ENCODE measurements around the gene TMC1.

TMC1 gene

GRCh38 chr9:72863456-72864094 lies 342.2 kb downstream of the TMC1 start:
- Histone ChIP-seq H3K4me3 (no peak overlapping the region), H3K27ac (no peak overlapping the region)
- TF ChIP-seq, protein P1, sequence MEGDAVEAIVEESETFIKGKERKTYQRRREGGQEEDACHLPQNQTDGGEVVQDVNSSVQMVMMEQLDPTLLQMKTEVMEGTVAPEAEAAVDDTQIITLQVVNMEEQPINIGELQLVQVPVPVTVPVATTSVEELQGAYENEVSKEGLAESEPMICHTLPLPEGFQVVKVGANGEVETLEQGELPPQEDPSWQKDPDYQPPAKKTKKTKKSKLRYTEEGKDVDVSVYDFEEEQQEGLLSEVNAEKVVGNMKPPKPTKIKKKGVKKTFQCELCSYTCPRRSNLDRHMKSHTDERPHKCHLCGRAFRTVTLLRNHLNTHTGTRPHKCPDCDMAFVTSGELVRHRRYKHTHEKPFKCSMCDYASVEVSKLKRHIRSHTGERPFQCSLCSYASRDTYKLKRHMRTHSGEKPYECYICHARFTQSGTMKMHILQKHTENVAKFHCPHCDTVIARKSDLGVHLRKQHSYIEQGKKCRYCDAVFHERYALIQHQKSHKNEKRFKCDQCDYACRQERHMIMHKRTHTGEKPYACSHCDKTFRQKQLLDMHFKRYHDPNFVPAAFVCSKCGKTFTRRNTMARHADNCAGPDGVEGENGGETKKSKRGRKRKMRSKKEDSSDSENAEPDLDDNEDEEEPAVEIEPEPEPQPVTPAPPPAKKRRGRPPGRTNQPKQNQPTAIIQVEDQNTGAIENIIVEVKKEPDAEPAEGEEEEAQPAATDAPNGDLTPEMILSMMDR (IDR thresholded peaks at IDR 0.05), result no peak
- no peak for DNase-seq (ENCODE audit: low spot score)

GRCh38 chr9:72864327-72864726 lies 342.9 kb downstream of the TMC1 start:
- TF ChIP-seq, protein P1 (IDR thresholded peaks at IDR 0.05), result no peak
- no peak overlapping the region for H3K27ac ChIP-seq
- no peak for DNase-seq (ENCODE audit: low spot score)
- no peak overlapping the region for H3K4me3 ChIP-seq

DNA sequence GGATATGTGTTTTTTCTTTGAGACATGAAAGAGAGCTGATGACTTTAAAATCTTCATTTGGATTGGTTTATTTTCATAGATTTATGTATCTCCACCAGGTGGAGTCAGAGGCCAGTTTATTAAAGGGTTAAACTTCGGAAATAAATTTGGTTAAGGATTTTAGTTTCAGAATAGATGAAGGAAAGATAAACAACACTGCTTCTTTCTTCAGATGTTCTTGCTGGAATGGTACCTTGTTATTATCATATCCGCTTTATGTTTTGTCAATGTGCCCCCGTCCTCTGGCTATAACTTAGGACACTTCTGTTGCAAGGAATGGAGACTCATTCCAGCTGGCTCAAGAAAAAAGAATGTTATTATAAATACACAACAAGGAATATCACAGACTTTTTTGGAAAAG lies 350.3 kb downstream of the TMC1 start:
- Histone ChIP-seq H3K27ac (no peak overlapping the region), H3K4me3 (peak overlapping the region; percentile 45)
- TF ChIP-seq, protein P1 (IDR thresholded peaks at IDR 0.05), result no peak
- DNase-seq (ENCODE audit: low spot score), result no peak

DNA sequence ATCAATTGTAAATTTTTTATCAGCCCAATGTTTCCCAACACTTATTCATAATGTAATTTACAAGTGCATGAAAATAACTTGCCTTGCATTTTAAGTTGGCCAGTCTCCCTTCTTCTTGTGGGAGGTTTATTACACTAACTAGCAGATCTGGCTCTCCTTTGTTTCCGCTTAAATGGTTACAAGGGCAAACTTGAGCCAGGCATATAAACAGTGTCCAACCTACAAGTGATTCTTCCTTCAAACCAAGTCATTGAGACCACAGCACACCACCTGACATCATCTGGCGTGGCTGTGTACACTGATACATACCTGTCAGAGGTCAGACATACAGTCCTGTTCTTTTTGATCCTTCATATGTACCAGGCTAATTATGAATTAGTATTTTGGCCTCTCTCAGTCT lies 351.3 kb downstream of the TMC1 start:
- DNase-seq (ENCODE audit: low spot score), result no peak
- Histone ChIP-seq H3K4me3 (no peak overlapping the region), H3K27ac (no peak overlapping the region)
- TF ChIP-seq, protein P1 (IDR thresholded peaks at IDR 0.05), result no peak

DNA sequence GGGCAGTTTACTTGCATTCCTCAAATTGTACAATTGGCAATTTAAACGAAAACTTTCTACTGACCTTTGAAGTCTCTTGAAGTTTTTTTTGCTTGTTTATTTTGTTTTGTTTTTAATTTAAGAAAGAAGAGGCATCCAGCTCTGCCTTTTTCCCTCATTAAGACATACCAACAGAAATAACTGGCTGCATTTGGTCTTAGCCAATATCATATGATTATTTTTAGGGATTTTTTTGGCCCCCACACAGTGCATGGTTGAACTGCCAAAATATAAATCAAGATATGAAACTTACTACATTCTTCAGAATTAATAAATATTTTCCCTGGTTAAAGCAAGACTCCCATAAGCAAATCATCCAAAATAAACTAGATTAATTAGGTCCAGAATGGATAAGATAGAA lies 352.0 kb downstream of the TMC1 start:
- DNase-seq (ENCODE audit: low spot score), result no peak
- Histone ChIP-seq H3K27ac (no peak overlapping the region), H3K4me3 (no peak overlapping the region)
- TF ChIP-seq, protein P1 (IDR thresholded peaks at IDR 0.05), result no peak

- TF ChIP-seq, protein P1 (IDR thresholded peaks at IDR 0.05), result no peak
- DNase-seq (ENCODE audit: low spot score), result no peak
- Histone ChIP-seq H3K27ac (no peak overlapping the region), H3K4me3 (no peak overlapping the region)
Observed at GRCh38 chr9:72874344-72874743, 352.9 kb downstream of the TMC1 start.

- no peak overlapping the region for H3K4me3 ChIP-seq
- TF ChIP-seq, protein P1 (IDR thresholded peaks at IDR 0.05), result no peak
- no peak for DNase-seq (ENCODE audit: low spot score)
- no peak overlapping the region for H3K27ac ChIP-seq
Observed at GRCh38 chr9:72875221-72875620, 353.8 kb downstream of the TMC1 start.
